Endothelial cell of umbilical vein (primary cell): Measurements from ENCODE around the gene MMP23B. TPM values are rescaled to one million over a fixed set of nuclear protein-coding genes. Genes with fewer than 3 reads are reported as not detected.

Experiments used
- BruUV-seq: library from RNA; stranded (reverse); fragments of 400-500 nt; replicated peaks from 2 replicates; lab custom pipeline; 2021; lab: Mats Ljungman, UMichigan
- CTCF ChIA-PET: fragments of 300-600, 350-600 bp; sonication (Branson Sonifier 250); formaldehyde crosslinking; loops from one replicate; lab custom pipeline; 2021; ENCODE audit warnings: antibody characterized with exemption, inconsistent platforms; lab: Charles Lee
- POLR2A ChIA-PET: fragments of 300-600, 350-600 bp; sonication (Branson Sonifier 250); formaldehyde crosslinking; loops from one replicate; lab custom pipeline; 2021; ENCODE audit warnings: antibody characterized with exemption, inconsistent platforms; lab: Charles Lee
- DNase-seq: peaks from one replicate; pipeline ENCODE4 v3.0.0-alpha.2; 2011; ENCODE audit warnings: low read depth, low spot score
- FAIRE-seq: peaks from 2 replicates; lab custom pipeline; 2011; peaks lifted over from hg19 to GRCh38; lab: Jason Lieb, UNC
- H2AFZ ChIP-seq: 2 replicates; pipeline ENCODE4 v1.6.0; 2012; ENCODE audit warnings: low read depth, low read length, control low read depth, inconsistent platforms
- H3K27ac ChIP-seq: 2 replicates; pipeline ENCODE4 v1.5.1; 2011; ENCODE audit warnings: low read depth, mild to moderate bottlenecking, control low read depth, low read length, moderate library complexity; ENCODE audit not compliant: insufficient read depth
- H3K27me3 ChIP-seq, 2 experiments: 2 replicates each; pipeline versions ENCODE4 v1.6.0 to v1.6.1; 2011; ENCODE audit warnings: low read length in 2 of 2, mixed read lengths in 1 of 2; ENCODE audit not compliant: control insufficient read depth in 2 of 2, insufficient read depth in 2 of 2
- H3K36me3 ChIP-seq, 2 experiments: 2 replicates in 1 of 2; 3 replicates in 1 of 2; pipeline ENCODE4 v1.5.1; 2011; ENCODE audit warnings: low read length in 2 of 2, mild to moderate bottlenecking in 1 of 2, moderate library complexity in 1 of 2; ENCODE audit not compliant: control insufficient read depth in 2 of 2, insufficient read depth in 2 of 2; ENCODE audit errors: extremely low read depth in 1 of 2
- H3K4me1 ChIP-seq: 3 replicates; pipeline ENCODE4 v1.5.1; 2011; ENCODE audit warnings: mild to moderate bottlenecking, low read length; ENCODE audit not compliant: control insufficient read depth, insufficient read depth; ENCODE audit errors: extremely low read depth
- H3K4me2 ChIP-seq: 2 replicates; pipeline ENCODE4 v1.6.1; 2011; ENCODE audit warnings: low read length, control low read depth, mixed read lengths; ENCODE audit not compliant: insufficient read depth
- H3K4me3 ChIP-seq, 3 experiments: fragments of 200-600 bp in 1 of 3; sonication (generic), shearing (Covaris generic) in 1 of 3; replicated peaks in 1 of 3; 2 replicates each; pipeline ENCODE4 v1.5.1; 2011 to 2016; ENCODE audit warnings: control low read depth in 3 of 3, low read length in 3 of 3, mild to moderate bottlenecking in 2 of 3, inconsistent platforms in 1 of 3, low read depth in 1 of 3, moderate library complexity in 1 of 3; ENCODE audit not compliant: insufficient read depth in 1 of 3
- H3K79me2 ChIP-seq: 2 replicates; pipeline ENCODE4 v1.6.0; 2012; ENCODE audit warnings: low read length, inconsistent platforms; ENCODE audit not compliant: control insufficient read depth, insufficient read depth
- H3K9ac ChIP-seq: replicated peaks from 2 replicates; pipeline ENCODE3; 2011; ENCODE audit warnings: low read length, control low read depth; ENCODE audit not compliant: insufficient read depth; ENCODE audit errors: extremely low read depth
- H3K9me1 ChIP-seq: replicated peaks from 3 replicates; pipeline ENCODE4 v1.6.0; 2011; ENCODE audit warnings: mild to moderate bottlenecking, low read length; ENCODE audit not compliant: control insufficient read depth, insufficient read depth; ENCODE audit errors: extremely low read depth
- H3K9me3 ChIP-seq: replicated peaks from 2 replicates; pipeline ENCODE4 v1.5.1; 2012; ENCODE audit warnings: low read length, inconsistent platforms; ENCODE audit not compliant: control insufficient read depth, insufficient read depth
- H4K20me1 ChIP-seq: replicated peaks from 2 replicates; pipeline ENCODE3; 2011; ENCODE audit warnings: mild to moderate bottlenecking, low read length; ENCODE audit not compliant: control insufficient read depth, insufficient read depth; ENCODE audit errors: extremely low read depth
- EZH2 ChIP-seq: IDR thresholded peaks from 2 replicates; pipeline ENCODE4 v1.6.1; 2012; ENCODE audit warnings: borderline replicate concordance, low read depth, mild to moderate bottlenecking, moderate library complexity, low read length, inconsistent platforms; ENCODE audit not compliant: severe bottlenecking
- FOS ChIP-seq: IDR thresholded peaks from 2 replicates; pipeline ENCODE4 v1.6.1; 2011; ENCODE audit warnings: mild to moderate bottlenecking, low read length, moderate library complexity, borderline replicate concordance; ENCODE audit not compliant: insufficient read depth
- GATA2 ChIP-seq: IDR thresholded peaks from 2 replicates; pipeline ENCODE4 v1.7.0; 2011; ENCODE audit warnings: low read depth, mild to moderate bottlenecking, moderate library complexity, mixed read lengths, low read length; ENCODE audit not compliant: insufficient read length, insufficient read depth
- JUN ChIP-seq: IDR thresholded peaks from 2 replicates; pipeline ENCODE4 v1.6.1; 2011; ENCODE audit warnings: borderline replicate concordance, low read depth; ENCODE audit not compliant: insufficient read length, insufficient read depth
- MYC ChIP-seq: IDR thresholded peaks from one replicate; pipeline ENCODE4 v1.6.1; 2011; ENCODE audit warnings: mild to moderate bottlenecking, low read depth, low read length
- POLR2A ChIP-seq: IDR thresholded peaks from 2 replicates; pipeline ENCODE4 v1.6.1; 2012; ENCODE audit warnings: low read depth, mild to moderate bottlenecking, control low read depth, low read length
- POLR2AphosphoS5 ChIP-seq: IDR thresholded peaks from 2 replicates; pipeline ENCODE4 v1.6.1; 2012; ENCODE audit warnings: low read depth, mild to moderate bottlenecking, control low read depth, low read length, moderate library complexity; ENCODE audit not compliant: insufficient read depth
- dilution Hi-C: fragments of 300-500 bp; cut with MboI; formaldehyde crosslinking; loops from one replicate; pipeline ENCODE4 v1.15.0; 2019; ENCODE audit warnings: low sequenced_read_pairs; ENCODE audit not compliant: extremely low pct_ligation_motif_present
- intact Hi-C: fragments of 100-400 bp; cut with micrococcal nuclease; formaldehyde crosslinking; loops from one replicate; pipeline ENCODE4 v1.10.0; 2022
- polyA plus RNA-seq, 4 experiments: library from polyadenylated mRNA; depleted of rRNA in 3 of 4; stranded (reverse) in 3 of 4; unstranded in 1 of 4; fragments of >200 nt; gene quantifications; 2 replicates each; pipeline versions ENCODE4 v1.2.1 to v1.2.3, GENCODE V29; 2011 to 2012; ENCODE audit warnings: missing spikeins in 1 of 4
- total RNA-seq: library from RNA; stranded (reverse); gene quantifications from 2 replicates; pipeline ENCODE4 v1.2.3, GENCODE V29; 2021
- TF ChIP-seq, protein P1 (sequence below), 2 donors: IDR thresholded peaks; 1 replicate in 1 of 2; 2 replicates in 1 of 2; pipeline ENCODE4 v1.5.1; 2011; ENCODE audit warnings: low read length in 2 of 2, mild to moderate bottlenecking in 2 of 2, moderate library complexity in 2 of 2, control low read depth in 1 of 2, inconsistent platforms in 1 of 2, low read depth in 1 of 2; ENCODE audit not compliant: insufficient read depth in 1 of 2; ENCODE audit errors: extremely low read depth in 1 of 2
- TF ChIP-seq, protein P2 (sequence below): IDR thresholded peaks from 2 replicates; pipeline ENCODE4 v1.6.1; 2011; ENCODE audit not compliant: insufficient read depth, insufficient read length

The MMP23B gene
- total and polyA plus RNA-seq, 2 donors (not counting 3 experiments of a cell fraction or from before 2014, with no cell fraction given), result 0.62 to 5.3 TPM

DNA sequence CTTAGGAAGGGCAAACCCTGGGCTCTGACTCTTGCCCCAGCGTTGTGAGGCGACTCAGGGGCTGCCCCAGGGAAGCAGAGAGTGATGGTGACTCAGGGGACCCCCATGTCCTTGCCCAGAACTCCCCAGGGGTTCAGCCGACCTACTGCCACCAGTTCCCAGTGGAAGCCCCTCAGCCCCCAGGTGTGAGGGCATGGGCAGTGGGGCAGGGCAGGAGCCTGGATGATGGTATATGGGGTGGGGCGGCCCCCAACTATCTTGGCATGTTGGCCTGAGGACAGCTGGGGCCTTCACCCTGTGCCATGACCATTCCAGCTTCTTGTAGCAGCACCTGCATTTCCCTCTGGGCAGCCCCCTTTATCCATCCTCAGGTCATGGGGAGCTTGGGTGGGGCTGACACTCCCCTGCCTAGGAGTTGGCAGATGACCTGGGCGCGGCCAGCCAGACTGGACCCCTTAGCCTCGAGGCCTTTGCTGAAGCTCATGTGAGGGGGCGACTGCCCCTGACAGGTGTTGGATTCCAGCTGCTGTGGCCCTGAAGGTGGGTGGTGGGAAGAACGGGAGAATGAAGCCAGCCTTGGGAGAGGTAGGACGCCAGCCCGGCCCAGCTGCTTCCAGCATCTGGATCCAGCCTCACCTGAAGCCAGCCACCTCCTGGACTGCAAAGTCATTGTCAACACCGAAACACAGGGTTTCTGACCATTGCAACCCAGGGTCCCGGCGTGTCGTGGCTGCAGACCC is 30.2 kb upstream of the MMP23B start:
- intact Hi-C loops, result no loop called here
- H3K4me1 ChIP-seq, result no peaks in the 10 kb centered on the region
- no peak for DNase-seq
- no peak overlapping the region for H3K9ac ChIP-seq
- H3K79me2 ChIP-seq, result no peaks in the 10 kb centered on the region
- peaks cover 10 to 22% of the 10 kb centered on the region in 2 experiments for H3K27me3 ChIP-seq
- CTCF ChIA-PET, result interaction anchor here (0.7 to 1.2 kb wide), 2 partner anchors 29 to 53 kb away, joined by 3 read pairs; no protein-coding TSS in a partner anchor
- no peak for TF ChIP-seq POLR2AphosphoS5
- no peak for TF ChIP-seq MYC
- TF ChIP-seq, protein P1, sequence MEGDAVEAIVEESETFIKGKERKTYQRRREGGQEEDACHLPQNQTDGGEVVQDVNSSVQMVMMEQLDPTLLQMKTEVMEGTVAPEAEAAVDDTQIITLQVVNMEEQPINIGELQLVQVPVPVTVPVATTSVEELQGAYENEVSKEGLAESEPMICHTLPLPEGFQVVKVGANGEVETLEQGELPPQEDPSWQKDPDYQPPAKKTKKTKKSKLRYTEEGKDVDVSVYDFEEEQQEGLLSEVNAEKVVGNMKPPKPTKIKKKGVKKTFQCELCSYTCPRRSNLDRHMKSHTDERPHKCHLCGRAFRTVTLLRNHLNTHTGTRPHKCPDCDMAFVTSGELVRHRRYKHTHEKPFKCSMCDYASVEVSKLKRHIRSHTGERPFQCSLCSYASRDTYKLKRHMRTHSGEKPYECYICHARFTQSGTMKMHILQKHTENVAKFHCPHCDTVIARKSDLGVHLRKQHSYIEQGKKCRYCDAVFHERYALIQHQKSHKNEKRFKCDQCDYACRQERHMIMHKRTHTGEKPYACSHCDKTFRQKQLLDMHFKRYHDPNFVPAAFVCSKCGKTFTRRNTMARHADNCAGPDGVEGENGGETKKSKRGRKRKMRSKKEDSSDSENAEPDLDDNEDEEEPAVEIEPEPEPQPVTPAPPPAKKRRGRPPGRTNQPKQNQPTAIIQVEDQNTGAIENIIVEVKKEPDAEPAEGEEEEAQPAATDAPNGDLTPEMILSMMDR (IDR thresholded peaks at IDR 0.05; ENCODE audit: extremely low read depth in 1 of 2, insufficient read depth in 1 of 2, low read depth in 1 of 2, low read length in 2 of 2), result no peak
- TF ChIP-seq, protein P2, sequence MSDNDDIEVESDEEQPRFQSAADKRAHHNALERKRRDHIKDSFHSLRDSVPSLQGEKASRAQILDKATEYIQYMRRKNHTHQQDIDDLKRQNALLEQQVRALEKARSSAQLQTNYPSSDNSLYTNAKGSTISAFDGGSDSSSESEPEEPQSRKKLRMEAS, result no peak
- no peak for TF ChIP-seq FOS
- no peak for TF ChIP-seq GATA2
- TF ChIP-seq POLR2A, result no peak
- no peak for TF ChIP-seq JUN
- TF ChIP-seq EZH2, result no peak
- no peak overlapping the region for H3K4me3 ChIP-seq
- no peak overlapping the region for H3K27ac ChIP-seq
- no peaks in the 10 kb centered on the region for H3K36me3 ChIP-seq
- H4K20me1 ChIP-seq, result no peaks in the 10 kb centered on the region
- dilution Hi-C loops, result no loop called here
- H2AFZ ChIP-seq, result no peak overlapping the region
- no TSS peak for BruUV-seq
- FAIRE-seq, result no peak
- H3K4me2 ChIP-seq, result no peak overlapping the region
- no peaks in the 10 kb centered on the region for H3K9me1 ChIP-seq
- no peaks in the 10 kb centered on the region for H3K9me3 ChIP-seq
- POLR2A ChIA-PET, result interaction anchor here (0.6 kb wide), 1 partner anchor 464 kb away, joined by 5 read pairs; no protein-coding TSS in a partner anchor
